Lung (tissue), 12 donors: Measurements from ENCODE around the gene DHRS7C. TPM values are rescaled to one million over a fixed set of nuclear protein-coding genes. Genes with fewer than 3 reads are reported as not detected.
A peak's percentile ranks its signal among the peaks of the same experiment; 100 is the strongest.

Experiments used
- ATAC-seq: fragments of 200-7000 bp; cut with Tn5 transposase; one replicate; pipeline ENCODE4 v1.9.1; 2020; ENCODE audit warnings: moderate number of reproducible peaks; ENCODE audit not compliant: insufficient read depth, low FRiP score
- DNase-seq, 3 donors: peaks; one replicate each; pipeline ENCODE4 v3.0.0-alpha.2; 2013 to 2017
- H3K27ac ChIP-seq, 2 donors: one replicate each; pipeline ENCODE4 v1.5.1; 2013; ENCODE audit warnings: mild to moderate bottlenecking in 2 of 2, moderate library complexity in 2 of 2, control low read depth in 1 of 2, inconsistent platforms in 1 of 2, low read depth in 1 of 2, low read length in 1 of 2
- H3K27me3 ChIP-seq, 3 donors: one replicate each; pipeline ENCODE4 v1.5.1; 2013; ENCODE audit warnings: low read length in 2 of 3; ENCODE audit not compliant: control insufficient read depth in 3 of 3, insufficient read depth in 3 of 3
- H3K36me3 ChIP-seq, 4 donors: one replicate each; pipeline ENCODE4 v1.5.1; 2013; ENCODE audit warnings: low read length in 4 of 4, mild to moderate bottlenecking in 1 of 4, moderate library complexity in 1 of 4; ENCODE audit not compliant: control insufficient read depth in 4 of 4, insufficient read depth in 4 of 4
- H3K4me1 ChIP-seq, 5 donors: one replicate each; pipeline ENCODE4 v1.5.1; 2013; ENCODE audit warnings: low read length in 5 of 5, mild to moderate bottlenecking in 2 of 5, moderate library complexity in 1 of 5; ENCODE audit not compliant: control insufficient read depth in 5 of 5, insufficient read depth in 5 of 5
- H3K4me3 ChIP-seq: one replicate; pipeline ENCODE4 v1.5.1; 2013; ENCODE audit warnings: mild to moderate bottlenecking, control low read depth, moderate library complexity
- H3K9ac ChIP-seq, 2 donors: one replicate each; pipeline ENCODE4 v1.5.1; 2013; ENCODE audit warnings: low read length in 2 of 2, control low read depth in 1 of 2; ENCODE audit not compliant: insufficient read depth in 1 of 2
- H3K9me3 ChIP-seq, 4 donors: one replicate each; pipeline ENCODE4 v1.5.1; 2013; ENCODE audit warnings: low read length in 3 of 4, mild to moderate bottlenecking in 1 of 4, moderate library complexity in 1 of 4; ENCODE audit not compliant: control insufficient read depth in 4 of 4, insufficient read depth in 3 of 4
- CTCF ChIP-seq: IDR thresholded peaks from 2 replicates; pipeline ENCODE4 v1.5.1; 2012; ENCODE audit warnings: mild to moderate bottlenecking; ENCODE audit errors: control extremely low read depth, extremely low read depth
- WGBS, 2 donors: extraction: QIAGEN DNeasy Blood & Tissue Kit; methylation state at CpG; one replicate each; pipeline ENCODE4 v1.1.7; 2013; 5-methylcytosine and 5-hydroxymethylcytosine counted together
- polyA plus RNA-seq, 2 donors: library from polyadenylated mRNA; stranded (reverse); fragments of 200-250 nt; gene quantifications; one replicate each; pipeline ENCODE4 v1.2.1, GENCODE V29; 2013
- total RNA-seq, 2 donors: library from RNA; depleted of rRNA in 1 of 2; stranded (reverse); fragments of >200 nt in 1 of 2; gene quantifications; one replicate each; pipeline ENCODE4 v1.2.1, GENCODE V29; 2014 to 2021
- donor health status: control.
- donor health status: control.
- donor health status: Bipolar disorder and iron deficiency.
- donor health status: healthy.
- donor health status: DM: yes; HTN: yes; CAD: no.

The DHRS7C gene
- total and polyA plus RNA-seq, 4 donors = not detected

- peaks cover 2 to 11% (median 2%) of the 10 kb centered on the region in 3 donors for H3K27me3 ChIP-seq
- H3K4me3 ChIP-seq = no peak overlapping the region
- DNase-seq (no peak), ATAC-seq (no peak)
- 21 to 38% methylated on average over 4 of the region's 4 CpGs for WGBS, 2 donors
- no peak overlapping the region for H3K27ac ChIP-seq
- H3K4me1 ChIP-seq = no peaks in the 10 kb centered on the region
- no peak for TF ChIP-seq CTCF
- no peaks in the 10 kb centered on the region for H3K9me3 ChIP-seq
- no peak overlapping the region for H3K9ac ChIP-seq
- H3K36me3 ChIP-seq = no peaks in the 10 kb centered on the region
These were observed 27.7 kb downstream of the DHRS7C start for GRCh38 chr17:9763643-9764042.

- TF ChIP-seq CTCF = no peak
- Histone ChIP-seq H3K27me3 (peaks cover 0 to 6% (median 2%) of the 10 kb centered on the region in 3 donors), H3K9me3 (no peaks in the 10 kb centered on the region), H3K4me3 (no peak overlapping the region), H3K9ac (no peak overlapping the region), H3K27ac (no peak overlapping the region), H3K36me3 (no peaks in the 10 kb centered on the region), H3K4me1 (no peaks in the 10 kb centered on the region)
- ATAC-seq (no peak), DNase-seq (no peak)
- 79 to 83% methylated on average over 1 of the region's 1 CpG for WGBS, 2 donors
These were observed 31.1 kb downstream of the DHRS7C start for GRCh38 chr17:9760266-9760665.

DNA sequence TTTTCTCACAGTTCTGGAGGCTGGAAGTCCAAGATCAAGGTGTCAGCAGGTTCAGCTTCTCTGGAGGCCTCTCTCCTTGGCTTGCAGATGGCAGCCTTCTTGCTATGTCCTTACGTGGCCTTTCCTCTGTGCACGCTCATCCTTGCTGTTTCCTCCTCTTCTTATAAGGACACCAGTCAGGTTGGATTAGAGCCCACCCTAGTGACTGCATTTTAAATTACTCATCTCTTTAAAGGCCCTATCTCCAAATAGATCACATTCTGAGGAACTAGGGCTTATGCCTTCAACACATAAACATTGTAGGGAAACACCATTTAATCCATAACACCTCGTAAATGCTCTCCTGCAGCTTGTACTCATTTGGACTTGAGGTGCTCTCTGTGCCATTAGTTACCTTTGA lies 36.3 kb downstream of the DHRS7C start:
- Histone ChIP-seq H3K9ac (no peak overlapping the region), H3K27me3 (peaks cover 0 to 3% (median 0%) of the 10 kb centered on the region in 3 donors), H3K36me3 (no peaks in the 10 kb centered on the region), H3K9me3 (peaks cover 0 to 3% (median 0%) of the 10 kb centered on the region in 4 donors), H3K27ac (no peak overlapping the region), H3K4me1 (no peaks in the 10 kb centered on the region), H3K4me3 (no peak overlapping the region)
- no peak for TF ChIP-seq CTCF
- DNase-seq = no peak
- WGBS, 2 donors = 69 to 79% methylated on average over 3 of the region's 3 CpGs
- no peak for ATAC-seq

- Histone ChIP-seq H3K9ac (no peak overlapping the region), H3K36me3 (no peaks in the 10 kb centered on the region), H3K4me1 (no peaks in the 10 kb centered on the region), H3K27me3 (peaks cover 3 to 5% (median 4%) of the 10 kb centered on the region in 3 donors), H3K27ac (no peak overlapping the region), H3K4me3 (no peak overlapping the region), H3K9me3 (peaks cover 0 to 3% (median 0%) of the 10 kb centered on the region in 4 donors)
- WGBS, 2 donors = 43 to 48% methylated on average over 9 of the region's 9 CpGs
- ATAC-seq = no peak
- no peak for TF ChIP-seq CTCF
- peak in 1 of 3 donors; percentile 57 for DNase-seq
These were observed 40.9 kb downstream of the DHRS7C start for GRCh38 chr17:9750524-9750923.
